RKO (cell line): ENCODE measurements around the gene SLCO2A1.

Source experiments
- DNase-seq: peaks from one replicate; pipeline ENCODE4 v3.0.0-alpha.2; 2016; ENCODE audit warnings: low spot score

The SLCO2A1 gene

DNA sequence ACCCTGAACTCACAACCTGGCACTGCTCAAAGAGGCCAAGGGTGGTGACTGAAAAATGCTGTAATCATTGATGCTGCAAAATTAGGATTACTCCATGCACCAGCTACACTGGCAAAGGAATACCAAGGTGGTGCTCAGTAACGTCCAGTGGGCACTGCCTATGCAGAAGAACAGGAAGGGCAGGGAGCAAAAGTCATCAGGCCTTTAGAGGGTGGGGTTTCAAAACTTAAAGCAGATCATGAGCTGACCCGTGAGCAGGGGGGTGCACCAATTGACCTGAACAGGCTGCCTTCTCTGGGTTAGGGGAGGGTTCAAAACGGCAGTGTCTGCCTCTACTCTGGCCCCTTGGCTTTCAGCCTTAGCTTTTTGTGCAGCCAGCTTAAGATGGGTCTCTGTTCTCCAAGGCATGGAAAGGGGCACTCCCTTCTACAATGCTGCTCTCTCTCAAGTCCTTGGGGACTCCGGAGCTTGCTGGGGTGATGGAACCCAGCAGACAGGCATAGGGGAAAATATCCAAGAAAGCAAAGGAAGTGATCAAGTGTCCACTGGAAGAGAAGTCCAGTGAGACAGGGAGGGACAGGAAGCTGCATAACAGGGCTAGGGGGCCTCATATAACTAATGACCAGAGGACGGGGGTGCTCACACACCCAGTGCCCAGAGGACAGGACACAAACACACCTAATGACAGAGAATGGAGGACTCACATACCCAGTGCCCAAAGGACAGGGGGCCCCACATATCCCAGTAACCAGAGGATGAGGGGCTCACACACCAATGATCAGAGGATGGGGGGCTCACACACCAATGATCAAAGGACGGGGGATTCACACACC lies 145.5 kb downstream of the SLCO2A1 start:
- DNase-seq, result no peak

DNA sequence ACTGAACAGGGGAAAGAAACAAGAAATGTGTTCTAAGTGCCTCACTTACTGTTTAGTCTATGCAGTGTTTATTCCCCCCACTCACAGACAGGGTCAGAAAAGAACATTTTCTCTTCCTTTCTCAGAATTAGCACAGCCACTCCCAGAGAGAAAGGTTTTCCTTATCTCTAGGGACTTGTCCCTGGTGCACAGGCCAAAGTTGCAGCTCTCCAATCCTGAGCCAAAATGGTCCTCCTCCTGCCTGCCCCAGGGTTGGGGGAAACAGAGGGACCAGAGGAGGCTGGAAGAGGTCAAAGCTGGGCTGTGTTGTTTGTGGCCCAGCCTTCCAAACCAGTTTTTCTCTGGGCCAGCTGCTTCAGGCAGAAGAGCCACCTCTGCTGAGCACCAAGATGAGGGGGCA lies 146.1 kb downstream of the SLCO2A1 start:
- DNase-seq, result no peak

DNA sequence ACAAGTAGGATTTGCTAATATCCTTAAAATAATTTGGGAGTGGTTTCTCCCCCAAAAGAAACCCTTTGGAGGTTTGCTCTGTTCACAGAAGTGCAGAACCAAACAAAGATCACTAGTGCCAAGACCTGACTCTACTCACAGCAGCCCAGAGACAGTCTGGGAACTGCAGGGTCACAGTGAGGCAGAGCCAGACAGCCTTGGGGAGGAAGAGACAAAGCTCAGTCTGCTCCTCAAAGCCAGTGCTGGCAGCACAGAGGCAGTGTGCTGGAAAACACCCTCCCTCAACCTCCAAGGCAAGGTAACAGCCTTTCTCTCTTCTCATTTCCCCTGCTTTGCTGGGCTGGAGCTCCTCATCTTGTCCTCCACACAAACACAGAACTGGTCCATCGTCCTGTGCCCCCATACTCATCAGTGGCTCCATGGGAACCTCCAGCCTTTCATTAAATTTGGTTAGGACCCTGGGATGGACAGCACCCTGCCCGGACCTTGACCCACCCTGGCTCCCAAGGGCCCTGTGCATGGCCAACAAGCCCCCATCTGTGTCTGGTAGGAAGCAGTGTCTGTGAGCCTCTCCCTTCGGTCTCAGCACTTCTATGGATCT lies 146.6 kb downstream of the SLCO2A1 start:
- no peak for DNase-seq

DNA sequence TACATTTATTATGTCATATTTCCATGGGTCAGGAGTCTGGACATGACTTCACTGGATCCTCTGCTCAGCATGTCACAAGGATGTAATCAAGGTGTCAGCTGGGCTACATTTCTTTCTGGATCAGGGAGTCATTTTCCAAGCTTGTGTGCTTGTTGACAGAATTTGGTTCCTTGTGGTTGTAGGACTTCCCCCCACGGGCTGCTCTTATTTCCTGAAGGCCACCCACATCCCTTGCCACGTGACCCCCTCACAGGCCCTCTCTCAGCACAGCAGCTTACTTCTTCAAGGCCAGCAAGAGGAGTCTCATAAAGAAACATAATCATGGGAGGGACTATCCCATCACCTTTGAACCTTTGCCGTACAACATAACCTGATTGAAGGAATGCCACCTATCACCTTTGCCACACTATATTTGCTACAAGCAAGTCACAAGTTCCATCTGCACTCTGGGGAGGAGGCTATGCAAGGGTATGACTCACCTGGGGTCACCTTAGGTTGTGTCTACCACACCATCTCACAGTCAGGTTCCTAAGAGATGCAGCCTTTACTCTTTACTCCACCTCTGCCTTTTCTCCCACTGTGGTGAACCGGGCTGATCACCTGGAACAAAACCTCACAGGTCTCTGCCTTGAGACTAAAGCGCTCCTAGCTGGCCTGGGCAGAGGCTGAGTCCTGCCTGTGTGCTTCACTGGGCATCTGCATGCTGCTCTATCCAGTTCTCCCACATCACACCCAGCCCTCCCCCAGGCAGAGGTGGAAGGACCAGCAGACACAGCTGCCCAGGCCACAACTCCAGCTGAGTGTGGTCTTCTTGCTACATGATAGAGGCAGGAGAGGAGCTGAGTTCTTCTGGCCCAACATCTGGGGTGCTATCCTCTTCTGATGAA lies 147.5 kb downstream of the SLCO2A1 start:
- no peak for DNase-seq

DNA sequence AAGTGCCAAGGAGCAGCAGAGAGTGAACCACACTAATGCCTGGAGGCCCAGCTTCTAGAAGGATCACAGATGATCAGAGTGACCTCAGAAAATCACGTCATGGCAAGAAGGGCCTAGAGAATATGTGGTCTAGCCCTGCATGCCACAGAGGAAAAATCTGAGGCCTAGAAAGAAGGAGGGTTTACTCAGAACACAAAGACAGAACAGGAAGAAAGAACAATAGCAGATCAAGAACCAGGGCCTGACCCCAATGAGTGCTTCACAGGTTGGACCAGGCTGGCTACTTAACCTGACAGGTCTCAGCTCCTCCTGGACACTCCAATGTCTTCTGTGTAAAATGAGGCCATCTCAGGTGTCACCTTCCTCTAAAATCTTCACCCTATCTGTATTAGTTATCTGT lies 148.2 kb downstream of the SLCO2A1 start:
- DNase-seq, result no peak

DNA sequence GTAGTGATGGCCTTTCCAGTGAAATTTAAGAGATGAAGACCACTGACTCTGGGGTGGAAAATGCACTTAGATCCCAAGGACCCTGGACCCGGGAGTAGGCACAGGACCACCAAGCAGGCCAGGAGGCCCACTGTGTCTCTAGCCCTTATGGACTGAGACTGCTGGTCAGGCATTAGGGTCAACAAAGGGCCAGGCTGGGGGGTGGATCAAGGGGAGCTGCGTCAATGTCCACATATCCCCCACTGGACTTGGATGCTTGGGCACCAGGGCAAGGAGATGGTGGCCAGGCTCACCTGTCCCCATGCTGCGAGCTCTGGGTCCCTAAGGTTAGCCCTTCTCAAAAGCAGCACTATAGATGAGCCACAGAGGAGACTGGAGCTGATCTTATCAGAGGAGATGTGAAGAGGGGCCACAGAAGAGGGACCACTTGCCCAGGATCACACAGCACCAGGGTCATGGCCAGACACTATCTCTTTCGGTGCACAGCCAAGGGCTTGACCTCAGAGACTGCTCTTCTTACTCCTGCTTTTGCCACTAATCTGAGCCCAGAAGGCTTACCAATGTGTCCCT lies 148.8 kb downstream of the SLCO2A1 start:
- DNase-seq, result no peak

DNA sequence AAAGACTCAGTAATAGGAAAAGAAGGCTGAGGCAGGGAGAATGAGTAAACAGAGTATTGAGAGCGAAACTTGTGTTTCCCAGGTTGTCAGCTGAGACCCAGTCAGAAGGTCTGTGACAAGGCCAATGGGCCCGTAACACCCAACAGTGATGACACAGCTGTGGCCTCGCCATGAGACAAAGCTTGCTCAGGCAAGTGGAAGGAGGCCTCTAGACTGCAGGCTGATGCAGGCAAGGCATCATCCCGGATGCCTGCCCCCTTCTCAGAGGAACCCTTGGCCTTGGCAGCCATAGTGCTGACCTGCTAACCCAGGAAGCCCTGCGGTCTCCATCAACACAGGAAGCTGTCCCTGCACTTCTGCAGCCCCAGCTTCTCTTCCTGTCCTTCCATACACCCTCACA lies 149.4 kb downstream of the SLCO2A1 start:
- DNase-seq, result no peak

DNA sequence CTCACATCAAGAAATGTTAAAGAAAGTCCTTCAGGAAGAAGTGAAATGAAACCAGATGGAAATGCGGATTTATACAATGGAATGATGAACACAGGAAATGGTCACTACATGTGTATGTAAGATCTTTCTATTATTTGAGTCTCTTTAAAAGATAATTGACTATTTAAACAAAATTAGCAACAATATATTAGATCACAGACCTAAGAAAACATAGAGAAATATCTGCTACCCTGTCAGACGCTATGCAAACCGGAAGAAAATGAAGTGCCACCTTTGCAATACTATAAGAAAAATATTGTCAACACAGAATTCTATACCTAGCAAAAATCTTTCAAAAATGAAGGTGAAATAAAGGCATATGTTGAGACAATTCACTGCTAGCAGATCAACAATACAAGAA lies 151.2 kb downstream of the SLCO2A1 start:
- DNase-seq, result no peak
